HCT116 (cell line): ENCODE results near the gene ZFHX2. TPM values are rescaled to one million over a fixed set of nuclear protein-coding genes. Genes with fewer than 3 reads are reported as not detected.

ENCODE experiments used
- ATAC-seq: fragments of 200-7000 bp; cut with Tn5 transposase; 2 replicates; pipeline ENCODE4 v1.9.1; 2020; ENCODE audit warnings: mild to moderate bottlenecking, moderate library complexity
- BruUV-seq: library from RNA; stranded (reverse); fragments of 400-500 nt; replicated peaks from 2 replicates; lab custom pipeline; 2021; lab: Mats Ljungman, UMichigan
- CTCF ChIA-PET: fragments of 300-600 bp; sonication (Branson Sonifier 250); formaldehyde crosslinking; loops from one replicate; lab custom pipeline; 2021; ENCODE audit warnings: antibody characterized with exemption; lab: Charles Lee
- POLR2A ChIA-PET: fragments of 300-600, 350-600 bp; sonication (Branson Sonifier 250); formaldehyde crosslinking; loops from one replicate; lab custom pipeline; 2021; ENCODE audit warnings: antibody characterized with exemption; lab: Charles Lee
- RAD21 ChIA-PET, 2 experiments: fragments of 300-600 bp; sonication (Branson Sonifier 250); formaldehyde crosslinking; loops; one replicate each; lab custom pipeline; 2023; ENCODE audit warnings: low total read pairs in 2 of 2; ENCODE audit not compliant: uncharacterized antibody in 2 of 2, unreplicated experiment in 2 of 2, low non-redundant PET in 1 of 2; lab: Charles Lee
- DNase-seq: peaks from one replicate; pipeline ENCODE4 v3.0.0-alpha.2; 2010; ENCODE audit warnings: low read depth, low spot score
- H2AFZ ChIP-seq: fragments of 200-600 bp; shearing (Covaris generic), sonication (generic); 2 replicates; pipeline ENCODE4 v1.6.1; 2017; ENCODE audit warnings: low read depth, mixed run types, mixed read lengths, antibody characterized with exemption, low read length; ENCODE audit not compliant: poor library complexity, severe bottlenecking
- H3K27ac ChIP-seq: 2 replicates; pipeline ENCODE4 v1.5.1; 2012; ENCODE audit warnings: low read depth, low read length
- H3K27me3 ChIP-seq: fragments of 200-600 bp; sonication (generic); 2 replicates; pipeline ENCODE4 v1.6.1; 2016; ENCODE audit warnings: mixed run types, low read length, mixed read lengths; ENCODE audit not compliant: insufficient read depth
- H3K36me3 ChIP-seq, 2 experiments: fragments of 200-500 bp in 1 of 2; fragments of 200-600 bp in 1 of 2; sonication (Bioruptor generic) in 1 of 2; sonication (generic) in 1 of 2; 2 replicates each; pipeline versions ENCODE4 v1.5.1 to v1.6.1; 2014 to 2016; ENCODE audit warnings: low read length in 2 of 2, inconsistent platforms in 1 of 2, mixed read lengths in 1 of 2, mixed run types in 1 of 2; ENCODE audit not compliant: insufficient read depth in 2 of 2, control insufficient read depth in 1 of 2
- H3K4me1 ChIP-seq, 2 experiments: fragments of 200-600 bp in 1 of 2; sonication (generic) in 1 of 2; 2 replicates each; pipeline versions ENCODE4 v1.5.1 to v1.6.1; 2012 to 2017; ENCODE audit warnings: low read length in 2 of 2, inconsistent platforms in 1 of 2, mild to moderate bottlenecking in 1 of 2, mixed read lengths in 1 of 2, mixed run types in 1 of 2, moderate library complexity in 1 of 2; ENCODE audit not compliant: insufficient read depth in 2 of 2, control insufficient read depth in 1 of 2
- H3K4me2 ChIP-seq: fragments of 200-600 bp; sonication (generic); 2 replicates; pipeline ENCODE4 v1.6.1; 2017; ENCODE audit warnings: mixed run types, low read length, mixed read lengths
- H3K4me3 ChIP-seq, 2 experiments: fragments of 200-600 bp in 1 of 2; sonication (generic) in 1 of 2; replicated peaks in 1 of 2; 2 replicates each; pipeline ENCODE4 v1.5.1; 2011 to 2016; ENCODE audit warnings: low read length in 2 of 2, control low read depth in 1 of 2, low read depth in 1 of 2, mild to moderate bottlenecking in 1 of 2, mixed read lengths in 1 of 2, mixed run types in 1 of 2
- H3K79me2 ChIP-seq: fragments of 200-600 bp; sonication (generic); 2 replicates; pipeline ENCODE4 v1.6.1; 2017; ENCODE audit warnings: mild to moderate bottlenecking, mixed run types, low read length, moderate library complexity, mixed read lengths; ENCODE audit not compliant: insufficient read depth
- H3K9ac ChIP-seq: fragments of 200-600 bp; sonication (generic); 2 replicates; pipeline ENCODE4 v1.6.1; 2016; ENCODE audit warnings: low read length, mixed read lengths
- H3K9me2 ChIP-seq: fragments of 200-600 bp; sonication (generic), shearing (Covaris generic); 2 replicates; pipeline ENCODE4 v1.6.1; 2017; ENCODE audit warnings: mixed run types, mild to moderate bottlenecking, moderate library complexity; ENCODE audit not compliant: insufficient read depth
- H3K9me3 ChIP-seq, 2 experiments: fragments of 200-500 bp in 1 of 2; fragments of 200-600 bp in 1 of 2; sonication (Bioruptor generic) in 1 of 2; sonication (generic) in 1 of 2; 2 replicates each; pipeline ENCODE4 v1.6.1; 2014 to 2017; ENCODE audit warnings: low read length in 2 of 2, mixed read lengths in 2 of 2, inconsistent platforms in 1 of 2, low read depth in 1 of 2, mild to moderate bottlenecking in 1 of 2, mixed run types in 1 of 2, moderate library complexity in 1 of 2; ENCODE audit not compliant: control insufficient read depth in 1 of 2, insufficient read depth in 1 of 2
- H4K20me1 ChIP-seq: fragments of 200-600 bp; sonication (generic), shearing (Covaris generic); 2 replicates; pipeline ENCODE4 v1.6.1; 2017; ENCODE audit warnings: mixed run types, mild to moderate bottlenecking, moderate library complexity; ENCODE audit not compliant: insufficient read depth
- ATF3 ChIP-seq: IDR thresholded peaks from 2 replicates; pipeline ENCODE4 v1.6.1; 2012
- CBX3 ChIP-seq: IDR thresholded peaks from 2 replicates; pipeline ENCODE4 v1.6.1; 2012; ENCODE audit warnings: low read depth
- CEBPB ChIP-seq: IDR thresholded peaks from 2 replicates; pipeline ENCODE4 v1.6.1; 2012; ENCODE audit warnings: low read depth
- CTCF ChIP-seq, 3 experiments: fragments of 200-600 bp in 1 of 3; sonication (generic) in 1 of 3; IDR thresholded peaks in 2 of 3; conservative IDR thresholded peaks in 1 of 3; 2 replicates each; pipeline ENCODE4 v1.5.1; 2012 to 2017; ENCODE audit warnings: low read depth in 2 of 3, low read length in 2 of 3, antibody characterized with exemption in 1 of 3, borderline replicate concordance in 1 of 3, control low read depth in 1 of 3, mild to moderate bottlenecking in 1 of 3, mixed read lengths in 1 of 3, mixed run types in 1 of 3, moderate library complexity in 1 of 3; ENCODE audit not compliant: insufficient read depth in 1 of 3
- ELF1 ChIP-seq: IDR thresholded peaks from 2 replicates; pipeline ENCODE4 v1.6.1; 2012; ENCODE audit warnings: low read depth, borderline replicate concordance
- EZH2 ChIP-seq: fragments of 200-600 bp; sonication (generic); IDR thresholded peaks from 2 replicates; pipeline ENCODE4 v1.6.1; 2017; ENCODE audit warnings: antibody characterized with exemption, mixed run types
- FOSL1 ChIP-seq: IDR thresholded peaks from 2 replicates; pipeline ENCODE4 v1.6.1; 2012; ENCODE audit warnings: low read depth
- JUND ChIP-seq: IDR thresholded peaks from 2 replicates; pipeline ENCODE4 v1.6.1; 2012
- POLR2AphosphoS5 ChIP-seq: IDR thresholded peaks from 2 replicates; pipeline ENCODE4 v1.6.1; 2011; ENCODE audit warnings: mild to moderate bottlenecking, low read depth, low read length, moderate library complexity
- SIN3A ChIP-seq: IDR thresholded peaks from 2 replicates; pipeline ENCODE4 v1.6.1; 2012; ENCODE audit warnings: low read depth
- SP1 ChIP-seq: IDR thresholded peaks from 2 replicates; pipeline ENCODE4 v1.6.1; 2012; ENCODE audit warnings: low read depth
- SRF ChIP-seq: IDR thresholded peaks from 2 replicates; pipeline ENCODE4 v1.6.1; 2012; ENCODE audit warnings: low read depth
- TCF7L2 ChIP-seq: IDR thresholded peaks from 2 replicates; pipeline ENCODE4 v1.7.0; 2011; ENCODE audit warnings: borderline replicate concordance, inconsistent platforms; ENCODE audit not compliant: insufficient read depth, insufficient read length; ENCODE audit errors: extremely low read depth
- YY1 ChIP-seq: IDR thresholded peaks from 2 replicates; pipeline ENCODE4 v1.6.1; 2011; ENCODE audit warnings: low read length, low read depth, moderate library complexity, mild to moderate bottlenecking; ENCODE audit not compliant: insufficient replicate concordance; ENCODE audit errors: extremely low read depth
- ZFX ChIP-seq: fragments of 450-650 bp; IDR thresholded peaks from 2 replicates; pipeline ENCODE4 v1.6.1; 2017
- ZNF274 ChIP-seq: fragments of 200-500 bp; sonication (Bioruptor generic); IDR thresholded peaks from 2 replicates; pipeline ENCODE4 v1.6.1; 2014; ENCODE audit warnings: mild to moderate bottlenecking, low read depth, low read length, inconsistent platforms
- intact Hi-C: fragments of 100-400 bp; cut with micrococcal nuclease; formaldehyde crosslinking; loops from 2 replicates; pipeline ENCODE4 v1.10.0; 2022
- total RNA-seq: library from RNA; stranded (reverse); gene quantifications from one replicate; pipeline ENCODE4 v1.2.1, GENCODE V29; 2021; ENCODE audit not compliant: unreplicated experiment
- TF ChIP-seq, protein P1 (sequence below): IDR thresholded peaks from 2 replicates; pipeline ENCODE4 v1.6.1; 2012; ENCODE audit warnings: low read depth
- TF ChIP-seq, protein P2 (sequence below): IDR thresholded peaks from 2 replicates; pipeline ENCODE4 v1.6.1; 2011; ENCODE audit warnings: mild to moderate bottlenecking, low read length, moderate library complexity; ENCODE audit not compliant: insufficient replicate concordance; ENCODE audit errors: extremely low read depth

ZFHX2 gene
- total RNA-seq, 1 experiment from 2014 or later: 3.6 TPM

DNA sequence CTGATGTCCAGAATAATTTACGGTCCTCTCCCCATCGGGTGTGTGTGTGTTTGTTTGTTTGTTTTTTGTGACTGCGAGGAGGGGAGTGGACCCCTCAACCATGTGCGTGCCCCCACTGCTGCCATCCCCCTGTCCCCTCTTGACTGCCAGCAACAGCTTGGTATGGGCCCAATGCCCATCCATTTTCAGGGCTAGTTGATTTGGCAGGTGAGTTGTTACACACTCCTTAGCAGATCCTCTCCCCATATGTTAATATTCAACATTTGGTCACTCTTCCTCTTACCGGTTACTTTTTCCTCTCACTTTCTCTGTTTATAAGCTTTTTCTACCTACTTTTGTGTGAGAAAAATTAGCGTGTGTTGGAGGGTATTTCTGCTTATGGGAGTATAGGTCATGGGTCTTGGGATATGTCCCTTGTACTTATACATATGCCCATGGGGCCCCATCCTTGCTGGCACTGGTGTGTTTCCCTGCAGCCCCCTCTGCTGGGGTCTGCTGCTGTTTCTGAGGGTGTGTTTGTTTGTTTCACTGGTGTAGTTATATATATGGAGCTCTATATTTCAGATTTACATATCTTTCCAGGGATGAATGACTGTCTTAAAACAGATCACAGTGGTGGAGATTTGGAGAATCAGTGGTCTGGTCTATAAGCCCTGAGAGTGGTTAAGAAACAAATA is 33.8 kb downstream of the ZFHX2 start:
- Histone ChIP-seq H3K4me3 (no peak overlapping the region), H3K27me3 (no peaks in the 10 kb centered on the region), H3K27ac (no peak overlapping the region), H3K4me2 (no peak overlapping the region), H4K20me1 (no peaks in the 10 kb centered on the region), H3K9ac (no peak overlapping the region), H3K36me3 (no peaks in the 10 kb centered on the region; a peak in 1 of 4 replicates), H2AFZ (no peak overlapping the region), H3K4me1 (no peaks in the 10 kb centered on the region), H3K79me2 (no peaks in the 10 kb centered on the region), H3K9me3 (no peaks in the 10 kb centered on the region), H3K9me2 (no peaks in the 10 kb centered on the region)
- intact Hi-C loops: no loop called here
- TF ChIP-seq JUND: no peak
- TF ChIP-seq, protein P1, sequence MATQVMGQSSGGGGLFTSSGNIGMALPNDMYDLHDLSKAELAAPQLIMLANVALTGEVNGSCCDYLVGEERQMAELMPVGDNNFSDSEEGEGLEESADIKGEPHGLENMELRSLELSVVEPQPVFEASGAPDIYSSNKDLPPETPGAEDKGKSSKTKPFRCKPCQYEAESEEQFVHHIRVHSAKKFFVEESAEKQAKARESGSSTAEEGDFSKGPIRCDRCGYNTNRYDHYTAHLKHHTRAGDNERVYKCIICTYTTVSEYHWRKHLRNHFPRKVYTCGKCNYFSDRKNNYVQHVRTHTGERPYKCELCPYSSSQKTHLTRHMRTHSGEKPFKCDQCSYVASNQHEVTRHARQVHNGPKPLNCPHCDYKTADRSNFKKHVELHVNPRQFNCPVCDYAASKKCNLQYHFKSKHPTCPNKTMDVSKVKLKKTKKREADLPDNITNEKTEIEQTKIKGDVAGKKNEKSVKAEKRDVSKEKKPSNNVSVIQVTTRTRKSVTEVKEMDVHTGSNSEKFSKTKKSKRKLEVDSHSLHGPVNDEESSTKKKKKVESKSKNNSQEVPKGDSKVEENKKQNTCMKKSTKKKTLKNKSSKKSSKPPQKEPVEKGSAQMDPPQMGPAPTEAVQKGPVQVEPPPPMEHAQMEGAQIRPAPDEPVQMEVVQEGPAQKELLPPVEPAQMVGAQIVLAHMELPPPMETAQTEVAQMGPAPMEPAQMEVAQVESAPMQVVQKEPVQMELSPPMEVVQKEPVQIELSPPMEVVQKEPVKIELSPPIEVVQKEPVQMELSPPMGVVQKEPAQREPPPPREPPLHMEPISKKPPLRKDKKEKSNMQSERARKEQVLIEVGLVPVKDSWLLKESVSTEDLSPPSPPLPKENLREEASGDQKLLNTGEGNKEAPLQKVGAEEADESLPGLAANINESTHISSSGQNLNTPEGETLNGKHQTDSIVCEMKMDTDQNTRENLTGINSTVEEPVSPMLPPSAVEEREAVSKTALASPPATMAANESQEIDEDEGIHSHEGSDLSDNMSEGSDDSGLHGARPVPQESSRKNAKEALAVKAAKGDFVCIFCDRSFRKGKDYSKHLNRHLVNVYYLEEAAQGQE: no peak
- no peak for TF ChIP-seq SP1
- no peak for TF ChIP-seq FOSL1
- TF ChIP-seq CTCF (IDR thresholded peaks at IDR 0.05 in 2 of 3, conservative IDR thresholded peaks at IDR 0.05 in 1 of 3; ENCODE audit: borderline replicate concordance in 1 of 3, insufficient read depth in 1 of 3, low read depth in 2 of 3, low read length in 2 of 3): no peak
- no peak for TF ChIP-seq ZNF274
- no peak for TF ChIP-seq ELF1
- no peak for TF ChIP-seq EZH2
- TF ChIP-seq POLR2AphosphoS5: no peak
- TF ChIP-seq CBX3: no peak
- TF ChIP-seq ATF3: no peak
- TF ChIP-seq, protein P2, sequence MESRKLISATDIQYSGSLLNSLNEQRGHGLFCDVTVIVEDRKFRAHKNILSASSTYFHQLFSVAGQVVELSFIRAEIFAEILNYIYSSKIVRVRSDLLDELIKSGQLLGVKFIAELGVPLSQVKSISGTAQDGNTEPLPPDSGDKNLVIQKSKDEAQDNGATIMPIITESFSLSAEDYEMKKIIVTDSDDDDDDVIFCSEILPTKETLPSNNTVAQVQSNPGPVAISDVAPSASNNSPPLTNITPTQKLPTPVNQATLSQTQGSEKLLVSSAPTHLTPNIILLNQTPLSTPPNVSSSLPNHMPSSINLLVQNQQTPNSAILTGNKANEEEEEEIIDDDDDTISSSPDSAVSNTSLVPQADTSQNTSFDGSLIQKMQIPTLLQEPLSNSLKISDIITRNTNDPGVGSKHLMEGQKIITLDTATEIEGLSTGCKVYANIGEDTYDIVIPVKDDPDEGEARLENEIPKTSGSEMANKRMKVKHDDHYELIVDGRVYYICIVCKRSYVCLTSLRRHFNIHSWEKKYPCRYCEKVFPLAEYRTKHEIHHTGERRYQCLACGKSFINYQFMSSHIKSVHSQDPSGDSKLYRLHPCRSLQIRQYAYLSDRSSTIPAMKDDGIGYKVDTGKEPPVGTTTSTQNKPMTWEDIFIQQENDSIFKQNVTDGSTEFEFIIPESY: no peak
- no peak for TF ChIP-seq SRF
- no peak for TF ChIP-seq TCF7L2
- TF ChIP-seq SIN3A: no peak
- no peak for TF ChIP-seq CEBPB
- TF ChIP-seq ZFX: no peak
- TF ChIP-seq YY1: no peak
- DNase-seq: no peak
- CTCF ChIA-PET: no interaction called here
- RAD21 ChIA-PET: no interaction called here
- ATAC-seq: no peak
- POLR2A ChIA-PET: no interaction called here
- BruUV-seq: no TSS peak
